Activated T-cell treated with anti-CD3 and anti-CD28 coated beads for 48 hours (primary cell): Measurements from ENCODE around the gene HMCN2.
"Not testable (repeated sequence)": the region's sequence is repeated elsewhere in the genome, so short reads cannot be mapped to it uniquely, and the experiment has no call there.

Experiments
- DNase-seq: peaks from one replicate; pipeline ENCODE4 v3.0.0-alpha.2; 2020; ENCODE audit warnings: low read depth

The HMCN2 gene

DNA sequence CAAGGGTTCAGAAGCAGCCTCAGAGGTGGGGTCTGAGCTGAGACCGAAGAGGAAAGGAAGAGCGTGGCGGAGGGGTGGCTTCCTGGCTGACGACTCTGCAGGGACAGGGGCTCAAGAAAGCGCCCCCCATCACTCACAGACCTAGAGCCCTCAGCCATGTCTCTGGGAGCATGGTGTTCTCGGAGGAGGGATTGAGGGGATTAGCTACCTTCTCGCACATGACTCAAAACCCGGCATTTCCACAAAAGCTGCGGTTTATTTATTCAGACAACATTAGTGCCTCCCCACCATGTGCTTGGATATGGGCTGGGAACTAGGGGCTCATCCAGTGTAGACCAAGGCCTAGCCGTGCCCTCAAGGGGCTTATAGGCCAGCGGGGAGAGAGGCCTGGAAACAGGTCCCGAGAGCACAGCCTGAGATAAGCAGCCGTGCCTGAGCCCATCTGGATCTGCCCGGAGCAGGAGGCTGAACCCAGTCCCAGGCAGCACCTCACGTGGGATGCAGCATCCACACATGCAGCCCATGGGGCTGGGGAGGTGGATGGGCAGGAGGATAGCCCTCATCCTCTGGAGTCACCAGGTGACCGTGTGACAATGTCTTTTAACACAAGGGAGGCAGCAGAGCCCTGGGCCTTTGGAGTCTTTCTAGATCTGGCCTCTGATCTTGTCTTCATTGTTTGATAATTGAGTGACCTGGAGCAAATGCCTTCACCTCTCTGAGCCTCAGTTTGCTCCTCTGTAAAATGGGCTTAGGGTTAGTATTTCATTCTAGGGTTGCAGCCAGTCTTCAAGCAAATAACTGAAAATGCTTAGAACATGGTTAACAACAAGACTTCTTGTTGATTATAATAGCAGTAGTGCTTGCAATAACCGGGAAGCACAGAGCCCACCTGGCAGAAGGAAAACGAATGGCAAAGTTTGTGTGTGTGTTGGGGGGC is 878 bp upstream of the HMCN2 start:
- no peak for DNase-seq

DNA sequence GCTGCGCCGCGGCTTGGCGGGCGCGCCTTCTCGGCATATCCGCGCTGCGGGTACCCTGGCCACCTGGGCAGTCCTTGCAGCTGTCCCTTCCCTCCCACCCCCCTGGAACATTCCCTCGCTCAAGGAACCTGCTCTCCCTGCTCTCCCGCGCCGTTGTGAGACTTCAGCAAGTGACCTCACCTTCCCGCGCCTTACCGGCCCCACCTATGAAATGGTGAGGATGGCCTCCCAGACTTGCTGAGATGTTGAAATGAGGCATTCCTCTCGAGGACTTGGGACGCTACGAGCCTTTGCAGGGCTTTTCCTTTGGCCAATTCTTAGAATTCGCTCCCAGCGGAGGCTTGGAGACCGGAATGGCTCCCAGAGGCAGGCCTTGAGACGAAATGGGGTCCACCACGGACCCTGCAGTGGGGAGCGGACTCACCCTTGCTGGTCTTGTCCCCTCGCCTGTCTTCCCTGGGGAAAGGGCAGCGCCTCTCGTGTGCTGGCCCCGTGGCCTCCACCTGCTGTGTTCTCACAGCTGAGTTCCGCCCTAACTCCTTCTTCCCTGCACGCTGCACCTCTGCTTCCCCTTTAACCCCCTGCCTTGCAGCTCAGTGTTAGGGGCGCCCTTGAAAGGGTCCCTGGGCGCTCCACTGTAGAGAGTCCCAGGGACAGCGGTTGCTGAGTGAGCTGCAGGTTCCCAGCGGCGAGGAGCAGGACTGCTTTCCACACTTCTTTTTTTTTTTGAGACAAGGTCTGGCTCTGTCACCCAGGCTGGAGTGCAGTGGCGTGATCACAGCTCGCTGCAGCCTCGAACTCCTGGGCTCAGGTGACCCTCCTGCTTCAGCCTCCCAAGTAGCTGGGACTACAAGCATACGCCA is 907 bp downstream of the HMCN2 start:
- DNase-seq = no peak

DNA sequence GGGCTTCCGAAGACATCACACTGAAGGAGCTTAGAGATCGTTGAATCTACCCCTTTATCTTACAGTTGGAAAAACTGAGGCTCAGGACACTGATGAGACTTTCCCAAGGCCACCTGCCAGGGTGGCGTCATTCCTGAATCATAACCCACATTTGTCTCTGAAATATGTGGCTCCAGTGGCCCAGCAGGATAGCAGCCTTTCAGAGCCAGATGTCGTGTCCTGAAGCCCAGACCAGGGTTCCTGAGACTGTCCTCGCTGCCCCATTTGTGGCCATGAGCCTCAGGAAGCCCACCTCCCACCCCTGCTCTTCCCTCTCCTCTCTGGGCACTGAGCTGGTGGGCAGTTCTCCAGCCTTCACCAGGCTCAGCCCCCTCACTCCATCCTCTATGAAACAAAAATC is 2.4 kb downstream of the HMCN2 start:
- DNase-seq = no peak

DNA sequence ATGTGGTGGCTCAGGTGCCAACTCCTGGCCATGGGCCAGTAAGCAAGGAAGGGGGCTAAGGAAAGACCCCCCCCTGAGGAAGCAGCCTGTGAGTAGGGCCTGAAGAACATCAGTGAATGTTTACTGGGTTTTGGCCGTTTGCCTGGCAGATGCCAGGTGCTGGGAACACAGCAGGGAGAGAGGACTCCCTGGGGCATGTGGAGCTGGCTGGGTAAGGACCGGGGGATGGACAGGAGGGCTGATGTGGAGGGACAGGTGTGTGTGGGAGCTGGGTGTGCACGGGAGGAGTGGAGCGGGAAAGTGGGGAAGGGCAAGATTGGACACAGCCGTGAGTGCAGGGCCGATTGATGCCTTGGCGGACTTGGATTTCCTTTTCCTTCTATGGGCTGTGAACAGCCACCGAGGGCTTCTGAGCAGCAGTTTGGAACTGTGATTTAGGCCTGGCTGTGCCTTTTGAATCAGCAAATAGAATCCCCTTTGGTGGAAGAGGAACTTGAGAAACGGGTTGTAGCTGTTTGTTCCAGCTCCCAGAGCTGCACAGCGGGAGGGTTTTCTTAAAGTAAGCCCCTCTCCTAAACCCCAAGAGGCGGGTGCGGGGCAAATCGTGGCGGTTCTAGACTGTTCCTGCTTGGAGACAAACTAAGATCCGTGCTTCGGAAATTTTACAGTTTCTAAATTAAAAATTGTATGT is 3.1 kb downstream of the HMCN2 start:
- DNase-seq = no peak

DNA sequence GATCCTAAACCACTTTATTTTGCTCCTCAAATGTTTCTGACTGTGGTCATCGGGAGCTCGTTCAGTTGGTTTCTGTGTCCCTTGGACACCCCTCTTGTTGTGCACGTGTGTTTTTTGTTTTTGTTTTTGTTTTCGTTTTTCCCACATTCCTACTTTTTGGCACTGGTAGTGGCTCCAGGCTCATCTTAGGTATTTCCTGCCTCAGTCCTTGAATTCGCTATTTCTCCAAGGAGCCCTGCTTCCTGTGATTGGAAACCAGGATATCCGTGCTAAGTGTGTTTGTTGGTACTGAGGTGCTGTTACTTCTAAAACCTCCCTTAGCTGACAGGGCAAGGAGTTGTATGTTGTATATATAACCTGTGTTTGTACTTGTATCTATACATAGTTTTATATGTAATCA is 5.9 kb downstream of the HMCN2 start:
- no peak for DNase-seq

DNA sequence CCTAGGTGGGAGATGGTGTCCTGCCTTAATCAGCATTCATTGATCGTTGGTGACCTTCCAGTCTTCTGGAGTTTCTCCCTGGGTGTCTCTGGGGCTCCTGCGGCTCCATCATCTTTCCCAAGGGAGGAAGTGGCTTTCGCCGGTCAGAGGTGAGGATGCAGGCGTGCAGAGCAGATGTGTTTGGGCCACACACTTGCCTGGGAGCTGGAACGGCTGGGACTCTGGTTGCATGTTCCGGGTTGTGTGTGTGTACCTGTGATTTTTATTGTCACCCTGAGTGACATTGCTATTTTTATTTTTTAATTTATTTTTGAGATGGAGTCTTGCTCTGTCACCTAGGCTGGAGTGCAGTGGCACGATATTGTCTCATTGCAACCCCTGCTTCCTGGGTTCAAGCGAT is 9.6 kb downstream of the HMCN2 start:
- no peak for DNase-seq

DNA sequence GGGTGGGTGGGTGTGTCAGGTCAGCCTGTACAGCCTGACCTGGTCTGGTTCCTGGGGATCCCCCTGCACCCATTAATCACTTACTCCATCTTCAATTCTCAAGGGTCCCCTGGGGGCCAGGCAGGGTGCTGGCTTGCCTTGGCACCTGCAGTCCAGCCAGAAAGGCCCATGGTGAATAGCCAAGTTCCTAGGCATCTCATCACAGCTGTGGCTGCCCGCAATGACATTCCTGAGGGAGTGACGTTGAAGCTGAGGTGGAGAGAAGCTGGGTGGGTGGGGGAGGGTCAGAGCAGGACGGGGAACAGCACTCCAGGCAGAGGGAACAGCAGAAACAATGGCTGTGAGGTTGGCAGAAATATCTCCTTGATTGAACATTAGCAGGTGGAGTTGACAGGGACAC is 10.6 kb downstream of the HMCN2 start:
- DNase-seq = no peak

DNA sequence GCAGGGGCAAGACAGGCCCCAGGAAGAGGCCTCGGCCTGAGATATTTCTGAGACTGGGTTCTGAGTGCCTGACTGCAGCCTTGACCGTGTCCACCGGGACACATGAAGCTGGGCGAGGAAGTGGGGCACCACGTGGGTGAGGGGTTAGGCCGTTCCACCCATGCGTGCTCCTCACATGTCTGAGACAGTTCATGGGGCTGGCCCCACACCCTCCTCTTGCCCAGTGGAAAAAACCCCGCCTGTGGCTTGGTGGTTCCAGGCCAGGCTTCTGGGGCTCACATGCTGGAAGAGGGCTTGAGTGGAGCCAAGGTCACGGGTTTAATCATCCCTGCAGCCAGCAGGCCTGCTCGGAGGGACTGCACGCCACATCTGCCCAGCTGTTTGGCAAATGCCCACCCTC is 11.4 kb downstream of the HMCN2 start:
- no peak for DNase-seq

DNA sequence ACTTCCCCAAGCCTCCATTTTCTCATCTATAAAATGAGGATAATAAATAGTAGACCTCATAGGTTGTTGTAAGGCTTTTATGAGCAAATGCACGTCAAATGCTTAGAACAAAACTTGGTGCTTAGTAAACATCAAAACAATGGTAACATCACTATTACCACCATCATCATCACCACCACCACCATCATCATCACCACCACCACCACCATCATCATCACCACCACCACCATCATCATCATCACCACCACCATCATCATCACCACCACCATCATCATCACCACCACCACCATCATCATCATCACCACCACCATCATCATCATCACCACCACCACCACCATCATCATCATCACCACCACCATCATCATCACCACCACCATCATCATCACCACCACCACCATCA is 12.0 kb downstream of the HMCN2 start:
- DNase-seq = not testable (repeated sequence)

DNA sequence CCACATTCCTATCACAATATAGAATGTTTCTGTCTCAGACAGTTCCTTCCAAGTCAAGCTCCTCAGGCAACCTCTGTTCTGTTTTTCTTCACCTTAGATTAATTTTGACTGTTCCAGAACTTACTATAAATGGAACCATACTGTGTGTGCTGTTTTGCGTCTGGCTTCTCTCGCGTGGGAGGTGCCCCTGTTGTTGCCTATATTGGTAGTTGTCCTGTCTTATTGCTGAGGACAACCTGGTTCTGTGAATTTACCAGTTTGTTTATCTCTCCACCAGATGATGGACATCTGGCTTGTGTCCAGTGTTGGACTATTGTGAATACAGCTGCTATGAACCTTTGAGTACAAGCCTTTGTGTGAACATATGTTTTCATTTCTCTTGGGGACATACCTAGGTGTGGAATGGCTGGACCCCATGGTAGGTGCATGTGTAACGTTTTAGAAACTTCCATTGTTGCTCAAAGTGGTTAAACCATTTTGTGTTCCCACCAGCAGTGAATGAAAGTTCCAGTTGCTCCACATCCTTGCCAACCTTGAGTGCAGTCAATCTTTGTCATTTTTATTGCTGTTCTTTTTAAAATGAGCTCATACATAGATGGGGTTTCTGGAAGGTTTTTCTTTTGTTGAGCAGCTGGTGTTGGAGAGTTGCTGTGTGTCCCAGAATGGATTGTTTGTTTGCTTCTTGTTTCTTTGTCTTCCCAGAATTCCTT is 18.1 kb downstream of the HMCN2 start:
- DNase-seq = no peak

DNA sequence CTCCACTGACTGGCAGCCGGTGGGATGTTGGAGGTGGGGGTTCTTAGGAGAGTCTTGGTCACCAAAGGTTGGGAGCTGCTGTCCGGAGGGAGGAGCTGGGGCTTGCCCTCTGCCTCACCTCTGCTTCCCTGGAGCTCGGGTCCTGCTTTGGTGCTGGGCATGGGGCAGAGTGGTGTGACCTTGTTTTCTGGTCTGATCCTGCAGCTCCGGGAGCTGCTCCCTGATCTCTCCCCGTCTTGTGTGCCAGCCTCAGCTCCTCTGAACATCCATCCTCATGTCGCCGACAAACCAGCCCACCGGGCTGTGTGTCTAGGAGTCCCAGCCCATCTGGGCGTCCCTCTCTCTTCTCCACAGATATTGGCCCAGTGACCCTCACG is 18.7 kb downstream of the HMCN2 start:
- no peak for DNase-seq

DNA sequence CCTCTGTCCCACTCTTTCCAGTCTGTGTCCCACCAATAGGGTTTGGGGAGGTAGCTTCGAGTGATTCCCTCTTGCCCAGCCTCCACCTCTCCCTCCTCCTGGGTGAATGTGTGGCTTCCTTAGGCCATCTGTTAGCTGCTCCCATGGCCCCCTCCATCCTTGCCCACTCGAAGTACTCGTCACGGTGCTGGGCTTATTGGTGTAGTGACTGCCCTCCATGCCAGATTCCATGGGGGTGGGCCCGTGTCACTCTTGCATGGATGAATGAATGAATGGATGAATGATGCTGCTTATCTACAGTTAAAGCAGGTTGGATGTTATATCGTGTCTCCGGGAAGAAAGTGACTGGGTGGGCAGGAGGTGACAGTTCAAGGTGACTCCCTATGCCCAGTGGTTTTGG is 19.1 kb downstream of the HMCN2 start:
- no peak for DNase-seq

DNA sequence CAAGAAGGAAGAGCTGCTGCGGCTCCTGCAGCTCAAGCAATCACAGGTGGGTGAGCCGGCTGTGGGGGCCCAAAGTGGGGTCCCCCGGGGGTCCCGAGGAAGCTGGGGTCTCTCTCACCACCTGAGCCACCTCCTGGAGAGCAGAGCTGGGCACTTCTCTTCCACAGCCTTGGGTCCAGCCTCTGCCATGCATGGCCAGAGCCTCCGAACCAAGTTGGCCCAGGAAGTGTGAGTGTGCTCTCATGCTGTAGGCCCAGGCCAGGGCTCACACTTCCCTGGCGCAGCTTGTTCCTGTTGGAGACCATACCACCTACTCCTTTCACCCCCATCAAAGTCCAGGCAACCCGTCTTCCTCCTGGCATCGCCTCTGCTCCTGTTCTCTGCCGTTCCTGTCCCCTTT is 19.7 kb downstream of the HMCN2 start:
- no peak for DNase-seq

DNA sequence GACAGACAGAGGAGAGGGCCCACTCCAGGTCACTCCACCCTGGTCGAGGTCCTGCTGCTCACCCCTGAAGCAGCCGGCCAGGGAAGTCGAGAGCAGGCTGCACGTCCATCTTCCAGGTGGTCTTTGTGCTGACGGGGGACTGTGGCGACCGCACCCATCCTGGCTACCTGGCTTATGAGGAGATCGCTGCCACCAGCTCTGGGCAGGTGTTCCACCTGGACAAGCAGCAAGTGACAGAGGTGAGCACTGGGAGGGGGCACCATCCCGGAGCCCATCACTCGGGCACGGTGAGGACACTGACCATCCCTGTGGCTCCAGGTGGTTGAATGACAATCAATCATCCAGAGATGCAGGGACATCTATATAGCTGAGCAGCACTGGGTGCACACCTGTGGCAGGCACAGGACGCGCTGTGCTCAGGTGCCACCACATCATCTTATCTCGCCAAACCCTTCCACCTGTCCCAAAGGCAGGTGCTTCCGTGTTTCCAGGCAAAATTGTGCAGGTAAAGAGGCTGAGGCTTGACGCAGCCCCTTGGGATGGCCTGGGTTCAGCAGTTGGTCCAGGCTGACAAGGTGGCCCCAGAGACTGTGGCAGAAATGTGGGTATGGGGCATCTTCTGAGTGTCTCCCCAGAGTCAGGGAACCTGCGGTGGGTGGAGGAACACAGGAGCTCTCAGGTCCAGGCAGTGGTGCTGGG is 20.7 kb downstream of the HMCN2 start:
- no peak for DNase-seq

DNA sequence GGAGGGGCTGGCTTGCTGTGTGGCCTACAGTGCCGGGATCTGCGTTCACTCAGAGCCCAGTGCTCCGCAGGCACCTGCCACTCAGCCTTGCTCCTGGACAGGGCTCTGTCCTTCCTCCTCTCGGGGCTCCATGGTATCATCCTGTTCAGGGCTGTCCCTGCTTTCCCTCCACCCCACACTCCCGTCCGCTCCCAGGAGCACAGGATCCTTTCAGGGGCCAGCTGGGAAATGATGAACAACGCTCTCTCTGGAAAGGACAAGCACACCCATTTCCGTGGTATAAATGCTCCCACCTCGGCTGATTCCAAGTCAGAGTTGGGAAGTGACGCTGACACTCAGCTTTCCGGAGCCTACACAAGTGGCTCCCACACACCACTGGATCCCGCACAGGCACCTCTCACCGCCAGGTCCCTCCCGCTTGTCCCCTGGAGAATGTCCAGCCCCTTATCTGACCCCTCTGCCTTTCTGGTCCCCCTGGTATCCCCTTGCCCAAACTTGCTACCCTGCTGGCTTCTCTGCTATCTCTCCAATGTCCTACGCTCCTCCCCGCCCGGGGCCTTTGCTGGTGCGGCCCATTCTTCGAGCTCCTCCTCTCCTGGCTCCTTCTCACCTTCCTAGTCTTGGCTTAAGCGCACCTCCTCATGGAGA is 21.3 kb downstream of the HMCN2 start:
- DNase-seq = no peak

DNA sequence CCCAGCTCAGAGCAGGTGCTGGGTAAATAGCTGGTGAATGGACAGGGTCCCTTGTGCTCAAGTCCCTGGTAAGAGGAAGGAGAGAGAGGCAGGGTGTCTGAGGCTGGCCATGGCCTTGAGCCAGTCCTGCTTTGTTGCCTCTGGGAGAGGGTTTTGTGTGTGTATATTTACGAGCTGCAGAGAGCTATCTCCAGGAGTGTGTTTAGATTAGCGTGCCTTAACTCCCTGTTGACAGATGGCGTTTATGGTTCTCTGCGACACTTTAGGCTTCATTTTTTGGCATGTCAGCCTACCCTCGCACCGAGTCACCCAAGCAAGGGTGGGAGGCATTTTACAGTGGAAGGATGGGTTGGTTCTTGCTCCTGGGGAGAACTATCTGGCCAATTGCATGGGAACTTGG is 22.2 kb downstream of the HMCN2 start:
- no peak for DNase-seq

DNA sequence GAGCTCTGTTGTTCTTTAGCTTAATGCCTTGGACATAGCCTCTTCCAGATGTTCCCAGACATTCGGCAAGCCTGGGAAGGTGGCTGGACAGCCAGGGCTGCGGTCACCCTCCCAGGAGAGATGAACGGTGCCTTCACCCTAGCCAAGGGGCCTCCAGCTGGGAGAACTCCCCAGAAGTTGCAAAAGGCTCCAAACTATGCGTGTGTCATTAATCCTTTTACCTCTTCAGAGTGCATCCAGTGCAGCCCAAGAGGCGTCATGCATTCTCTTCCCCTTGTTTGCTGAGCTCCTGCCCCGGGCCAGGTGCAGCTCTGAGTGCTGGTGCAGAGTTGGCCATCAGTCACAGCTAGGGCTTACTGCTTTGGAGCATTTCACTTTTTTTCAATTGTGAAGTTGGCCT is 22.8 kb downstream of the HMCN2 start:
- no peak for DNase-seq

DNA sequence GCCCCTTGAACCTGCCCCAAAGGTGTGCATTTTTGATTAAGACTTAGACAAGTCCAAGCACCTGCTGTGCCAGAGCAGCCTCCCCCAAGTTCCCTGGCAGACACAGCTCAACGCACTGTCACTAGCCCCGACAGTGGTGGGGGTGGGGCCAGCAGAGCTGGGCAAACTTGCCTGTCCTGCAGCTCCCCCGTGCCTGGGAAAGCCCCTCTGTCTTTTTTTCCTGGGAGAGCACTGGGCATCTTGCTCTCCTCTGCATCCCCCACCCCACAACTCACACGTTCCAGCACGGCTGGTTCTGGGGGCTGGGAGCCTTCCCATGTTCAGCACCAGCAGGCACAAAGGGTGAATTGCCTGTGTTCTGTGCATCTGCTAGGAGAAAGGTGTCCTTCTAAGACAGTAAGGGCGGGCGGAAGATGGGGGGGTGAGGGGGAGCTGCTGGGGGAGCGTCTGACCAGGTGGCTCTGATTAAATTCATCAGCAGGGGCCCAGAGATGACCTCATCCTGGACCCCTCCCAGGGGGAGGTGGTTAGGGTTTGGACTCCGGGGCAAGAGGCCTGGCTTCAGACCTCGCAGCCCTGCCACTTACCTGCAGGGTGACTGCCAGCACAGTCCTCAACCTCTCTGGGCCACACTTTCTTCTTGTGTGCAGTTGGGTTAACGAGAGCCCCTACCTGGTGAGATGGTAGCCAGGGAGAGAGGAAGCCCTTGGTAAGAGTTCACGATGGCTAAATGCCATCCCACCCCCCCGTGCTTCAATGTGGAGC is 23.5 kb downstream of the HMCN2 start:
- DNase-seq = no peak

DNA sequence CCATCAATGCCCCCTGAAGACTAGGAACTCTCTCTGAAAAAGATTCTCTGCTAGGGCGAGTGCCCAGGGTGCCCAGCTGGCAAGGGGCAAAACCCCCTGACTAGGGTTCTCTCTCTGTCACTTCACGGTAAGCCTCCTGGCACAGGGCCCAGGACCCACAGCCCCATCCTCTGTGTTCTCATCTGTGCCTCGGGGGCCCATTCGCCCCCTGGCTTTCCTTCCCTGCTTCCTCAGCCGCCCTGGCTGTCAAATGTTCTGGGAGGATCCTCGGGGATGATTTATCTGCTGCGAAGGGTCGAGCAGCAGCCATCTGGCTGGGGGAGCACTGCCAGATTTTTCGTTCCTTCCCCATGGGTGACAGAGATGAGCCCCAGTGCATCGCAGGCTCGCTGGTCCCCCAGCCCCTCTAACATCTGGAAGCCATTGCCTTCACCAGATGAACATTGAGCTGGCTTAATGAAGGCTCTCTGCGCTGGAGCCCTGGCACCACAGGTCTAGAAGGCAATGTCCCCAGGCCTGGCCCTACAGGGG is 24.2 kb downstream of the HMCN2 start:
- no peak for DNase-seq
